HG03108 (cell line): Measurements from ENCODE around the gene ZBTB2.
"Not testable (repeated sequence)": the region's sequence is repeated elsewhere in the genome, so short reads cannot be mapped to it uniquely, and the experiment has no call there.

Experiments used
- ATAC-seq: cut with Tn5 transposase; IDR thresholded peaks from one replicate; pipeline ENCODE4 v1.9.1; 2021; ENCODE audit warnings: moderate library complexity; ENCODE audit not compliant: unreplicated experiment

Gene ZBTB2

DNA sequence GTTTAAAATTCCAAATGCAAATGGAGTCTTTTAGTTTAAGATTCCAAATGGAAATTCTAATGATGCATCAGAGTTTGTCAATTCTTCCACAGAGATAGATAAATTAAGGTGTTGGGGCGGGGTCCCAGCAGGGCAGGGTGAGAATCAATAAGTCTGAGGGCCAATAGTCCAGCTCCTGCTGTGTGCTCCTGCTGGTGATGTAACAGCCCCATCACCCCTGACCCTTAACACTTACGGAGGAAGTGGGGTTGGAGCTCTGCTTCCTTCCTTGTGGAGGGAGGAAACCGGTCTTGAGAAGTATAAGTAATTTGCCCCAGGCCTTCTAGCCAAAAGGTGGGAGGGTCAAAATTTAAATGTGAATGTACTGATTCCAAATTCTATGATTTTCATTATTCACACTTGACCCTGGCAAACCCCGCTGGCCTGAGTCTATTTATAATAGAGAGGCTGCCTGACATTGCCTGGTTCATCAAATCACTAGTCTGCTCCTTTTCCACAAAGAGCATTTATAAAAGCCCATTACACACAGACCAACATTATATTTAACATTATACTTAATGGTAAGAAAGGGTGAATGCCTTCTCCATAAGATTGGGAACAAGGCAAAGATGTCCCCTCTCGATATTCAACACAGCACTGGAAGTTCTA, 17.2 kb downstream of the ZBTB2 start:
- no peak for ATAC-seq

DNA sequence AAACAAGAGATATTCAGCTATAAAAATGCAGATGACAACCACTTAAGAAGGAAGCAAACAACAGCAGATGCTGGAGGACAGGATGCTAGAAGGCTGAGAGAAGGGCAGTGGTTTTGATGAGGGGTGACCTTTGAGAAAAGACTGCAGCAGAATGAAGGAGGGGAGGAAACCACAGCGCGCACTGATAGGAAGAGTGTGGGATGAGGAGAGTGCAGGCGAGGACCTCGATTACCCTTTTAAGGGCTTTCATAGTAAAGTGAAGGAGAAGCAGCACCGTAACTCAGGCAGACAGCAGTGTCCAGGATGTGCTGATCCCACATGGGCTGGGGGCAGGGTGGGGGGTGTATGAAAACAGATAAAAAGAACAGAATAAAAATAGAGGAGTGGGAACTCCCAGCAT, 19.2 kb downstream of the ZBTB2 start:
- ATAC-seq, result no peak

DNA sequence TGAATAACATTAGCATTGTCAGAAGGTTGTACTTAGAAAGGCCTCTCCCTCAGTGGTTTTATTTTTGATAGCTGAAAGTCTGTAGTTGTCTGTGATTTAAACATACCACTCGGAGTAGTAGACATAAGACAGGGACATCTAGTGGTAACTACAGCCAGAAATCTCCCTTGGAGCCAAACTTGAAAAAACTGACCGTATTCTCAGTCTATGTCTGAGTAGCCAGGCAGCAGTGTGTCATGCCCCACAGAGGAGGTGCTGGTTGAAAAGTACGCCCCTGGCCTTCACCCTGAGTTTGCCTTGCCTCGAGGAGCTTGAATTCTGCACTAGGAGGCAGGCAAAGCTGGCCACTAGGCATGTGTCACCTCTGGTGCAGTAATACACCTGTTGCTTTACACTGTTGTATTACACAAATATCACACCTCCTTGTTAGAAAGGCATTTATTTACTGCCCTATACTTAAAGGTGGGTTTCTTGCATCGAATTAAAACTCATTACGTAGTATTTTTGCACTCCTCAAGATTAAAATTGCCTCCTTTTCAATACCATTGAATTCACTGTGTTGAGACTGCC, 20.8 kb downstream of the ZBTB2 start:
- no peak for ATAC-seq

DNA sequence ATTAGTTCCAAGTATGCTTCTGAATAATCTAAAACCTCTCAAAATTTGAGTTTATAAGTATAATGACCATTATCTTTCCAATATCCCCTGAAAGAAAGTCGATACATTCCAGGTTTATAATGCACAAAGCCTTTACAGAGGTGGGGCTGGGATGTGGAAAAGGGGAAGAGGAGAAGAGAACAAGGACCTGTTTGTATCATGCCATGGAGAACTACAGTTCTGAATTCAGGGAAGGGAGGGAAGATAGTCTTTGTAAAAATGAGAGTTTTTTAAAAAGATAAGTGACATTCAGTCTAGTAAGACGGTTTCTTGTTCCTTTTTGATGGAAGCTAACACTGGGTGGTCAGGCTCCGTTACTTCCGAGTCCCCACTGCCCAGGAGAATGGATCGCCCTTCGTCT, 26.1 kb downstream of the ZBTB2 start:
- ATAC-seq, result no peak

DNA sequence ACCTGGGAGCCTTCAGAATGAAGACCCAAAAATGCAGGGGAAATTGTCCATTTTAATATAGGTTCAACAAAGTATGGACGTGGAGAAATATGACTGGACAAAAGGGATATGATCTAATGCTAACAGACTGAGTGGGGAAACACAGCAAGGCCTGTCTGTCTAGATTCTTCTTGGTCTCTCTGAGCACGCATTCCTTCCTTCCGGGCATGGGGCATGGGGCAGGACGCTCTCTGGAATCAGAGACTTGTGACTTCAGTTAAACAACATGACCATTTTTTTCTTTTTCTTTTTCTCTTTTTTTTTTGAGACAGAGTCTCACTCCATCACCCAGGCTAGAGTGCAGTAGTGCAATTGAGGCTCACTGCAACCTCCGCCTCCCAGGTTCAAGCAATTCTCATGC, 31.9 kb downstream of the ZBTB2 start:
- ATAC-seq, result no peak

DNA sequence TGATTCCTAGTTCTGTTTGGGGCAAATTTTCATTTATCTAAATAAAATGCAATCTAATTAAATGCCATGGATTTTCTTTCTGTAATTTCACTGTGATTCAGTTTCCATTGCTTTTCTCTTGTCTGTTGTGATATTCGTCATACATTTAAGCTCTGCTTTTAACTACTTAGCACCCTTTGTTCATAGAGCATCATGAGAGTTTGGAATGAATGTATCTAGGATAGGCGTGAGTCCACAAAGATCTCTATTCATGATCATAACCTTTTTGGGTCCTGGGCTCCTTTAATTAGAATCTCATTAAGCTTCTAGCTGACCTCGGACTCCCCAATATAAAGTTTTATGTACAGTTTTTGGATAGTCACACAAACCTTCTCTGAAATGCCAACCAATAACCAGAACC, 32.9 kb downstream of the ZBTB2 start:
- no peak for ATAC-seq

DNA sequence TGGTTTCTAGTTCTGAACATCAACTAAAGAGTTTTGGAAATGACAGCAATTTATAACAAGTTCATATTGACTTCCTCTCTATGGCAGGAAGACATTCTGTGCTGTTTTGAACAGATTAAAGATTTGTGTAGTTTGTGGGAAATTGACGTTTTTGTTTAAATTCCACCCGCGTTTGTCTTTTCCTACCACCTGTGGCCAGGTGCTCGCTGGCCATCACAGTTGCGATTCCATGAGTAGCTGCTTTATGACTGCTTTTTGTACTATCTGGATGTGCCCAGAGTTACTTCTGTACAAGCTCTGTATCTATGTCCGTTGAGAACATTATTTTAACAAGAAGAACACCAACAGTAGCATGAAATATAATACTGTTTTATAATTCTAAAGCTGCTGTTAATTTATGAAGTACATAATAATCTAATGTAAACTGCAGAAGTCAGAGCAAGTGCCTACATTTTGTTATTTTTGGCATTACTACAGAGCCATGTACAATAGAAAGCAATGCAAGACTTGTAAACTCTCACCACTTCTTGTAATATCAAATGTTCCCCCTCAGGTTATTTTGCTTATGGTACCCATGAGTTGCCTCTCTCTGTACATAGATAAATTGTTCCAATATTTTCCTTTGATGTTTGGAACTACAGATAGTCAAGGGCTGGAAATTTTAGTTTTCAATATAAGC, 33.5 kb downstream of the ZBTB2 start:
- no peak for ATAC-seq

DNA sequence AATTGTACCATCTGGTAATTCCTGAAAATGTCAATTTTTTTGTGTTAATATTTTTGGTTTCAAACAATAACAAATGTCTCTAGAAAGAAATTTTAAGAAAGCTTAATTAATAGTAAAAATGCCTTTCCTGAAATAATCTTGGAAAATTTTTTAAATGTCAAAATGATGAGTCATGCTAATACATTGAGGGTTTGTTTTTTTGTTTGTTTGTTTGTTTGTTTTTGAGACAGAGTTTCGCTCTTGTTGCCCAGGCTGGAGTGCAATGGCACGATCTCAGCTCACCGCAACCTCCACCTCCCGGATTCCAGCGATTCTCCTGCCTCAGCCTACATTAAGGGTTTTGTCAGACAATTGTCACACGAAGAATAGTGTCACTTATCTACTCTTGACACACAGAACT, 34.4 kb downstream of the ZBTB2 start:
- ATAC-seq, result not testable (repeated sequence)

DNA sequence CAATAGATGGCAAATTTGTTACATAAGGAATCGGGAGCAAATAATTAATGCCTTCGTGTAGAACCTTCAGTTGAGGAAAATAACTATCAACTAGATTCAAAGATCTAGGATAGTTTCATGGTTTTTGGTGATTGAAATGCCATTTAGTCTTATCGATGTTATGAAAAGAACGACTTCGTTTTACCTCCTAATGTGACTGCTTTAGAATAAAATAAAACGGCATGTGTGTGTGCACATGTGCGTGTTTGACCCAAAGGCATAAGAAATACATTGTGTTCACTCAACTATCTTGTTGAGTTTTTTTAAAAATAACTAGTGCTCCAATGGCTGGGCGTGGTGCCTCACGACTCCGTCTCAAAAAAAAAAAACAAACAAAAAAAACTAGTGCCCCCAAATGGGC, 37.6 kb downstream of the ZBTB2 start:
- ATAC-seq, result no peak

DNA sequence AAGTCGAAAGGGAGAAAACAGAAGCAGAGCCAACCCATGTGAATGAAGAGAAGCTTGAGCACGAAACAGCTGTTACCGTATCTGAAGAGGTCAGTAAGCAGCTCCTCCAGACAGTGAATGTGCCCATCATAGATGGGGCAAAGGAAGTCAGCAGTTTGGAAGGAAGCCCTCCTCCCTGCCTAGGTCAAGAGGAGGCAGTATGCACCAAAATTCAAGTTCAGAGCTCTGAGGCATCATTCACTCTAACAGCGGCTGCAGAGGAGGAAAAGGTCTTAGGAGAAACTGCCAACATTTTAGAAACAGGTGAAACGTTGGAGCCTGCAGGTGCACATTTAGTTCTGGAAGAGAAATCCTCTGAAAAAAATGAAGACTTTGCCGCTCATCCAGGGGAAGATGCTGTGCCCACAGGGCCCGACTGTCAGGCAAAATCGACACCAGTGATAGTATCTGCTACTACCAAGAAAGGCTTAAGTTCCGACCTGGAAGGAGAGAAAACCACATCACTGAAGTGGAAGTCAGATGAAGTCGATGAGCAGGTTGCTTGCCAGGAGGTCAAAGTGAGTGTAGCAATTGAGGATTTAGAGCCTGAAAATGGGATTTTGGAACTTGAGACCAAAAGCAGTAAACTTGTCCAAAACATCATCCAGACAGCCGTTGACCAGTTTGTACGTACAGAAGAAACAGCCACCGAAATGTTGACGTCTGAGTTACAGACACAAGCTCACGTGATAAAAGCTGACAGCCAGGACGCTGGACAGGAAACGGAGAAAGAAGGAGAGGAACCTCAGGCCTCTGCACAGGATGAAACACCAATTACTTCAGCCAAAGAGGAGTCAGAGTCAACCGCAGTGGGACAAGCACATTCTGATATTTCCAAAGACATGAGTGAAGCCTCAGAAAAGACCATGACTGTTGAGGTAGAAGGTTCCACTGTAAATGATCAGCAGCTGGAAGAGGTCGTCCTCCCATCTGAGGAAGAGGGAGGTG, 38.7 kb downstream of the ZBTB2 start:
- ATAC-seq, result no peak

DNA sequence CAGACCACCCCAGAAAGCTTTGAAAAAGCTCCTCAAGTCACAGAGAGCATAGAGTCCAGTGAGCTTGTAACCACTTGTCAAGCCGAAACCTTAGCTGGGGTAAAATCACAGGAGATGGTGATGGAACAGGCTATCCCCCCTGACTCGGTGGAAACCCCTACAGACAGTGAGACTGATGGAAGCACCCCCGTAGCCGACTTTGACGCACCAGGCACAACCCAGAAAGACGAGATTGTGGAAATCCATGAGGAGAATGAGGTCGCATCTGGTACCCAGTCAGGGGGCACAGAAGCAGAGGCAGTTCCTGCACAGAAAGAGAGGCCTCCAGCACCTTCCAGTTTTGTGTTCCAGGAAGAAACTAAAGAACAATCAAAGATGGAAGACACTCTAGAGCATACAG, 39.6 kb downstream of the ZBTB2 start:
- no peak for ATAC-seq

DNA sequence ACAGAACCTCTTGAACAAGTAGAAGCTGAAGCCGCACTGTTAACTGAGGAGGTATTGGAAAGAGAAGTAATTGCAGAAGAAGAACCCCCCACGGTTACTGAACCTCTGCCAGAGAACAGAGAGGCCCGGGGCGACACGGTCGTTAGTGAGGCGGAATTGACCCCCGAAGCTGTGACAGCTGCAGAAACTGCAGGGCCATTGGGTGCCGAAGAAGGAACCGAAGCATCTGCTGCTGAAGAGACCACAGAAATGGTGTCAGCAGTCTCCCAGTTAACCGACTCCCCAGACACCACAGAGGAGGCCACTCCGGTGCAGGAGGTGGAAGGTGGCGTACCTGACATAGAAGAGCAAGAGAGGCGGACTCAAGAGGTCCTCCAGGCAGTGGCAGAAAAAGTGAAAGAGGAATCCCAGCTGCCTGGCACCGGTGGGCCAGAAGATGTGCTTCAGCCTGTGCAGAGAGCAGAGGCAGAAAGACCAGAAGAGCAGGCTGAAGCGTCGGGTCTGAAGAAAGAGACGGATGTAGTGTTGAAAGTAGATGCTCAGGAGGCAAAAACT, 40.1 kb downstream of the ZBTB2 start:
- no peak for ATAC-seq

DNA sequence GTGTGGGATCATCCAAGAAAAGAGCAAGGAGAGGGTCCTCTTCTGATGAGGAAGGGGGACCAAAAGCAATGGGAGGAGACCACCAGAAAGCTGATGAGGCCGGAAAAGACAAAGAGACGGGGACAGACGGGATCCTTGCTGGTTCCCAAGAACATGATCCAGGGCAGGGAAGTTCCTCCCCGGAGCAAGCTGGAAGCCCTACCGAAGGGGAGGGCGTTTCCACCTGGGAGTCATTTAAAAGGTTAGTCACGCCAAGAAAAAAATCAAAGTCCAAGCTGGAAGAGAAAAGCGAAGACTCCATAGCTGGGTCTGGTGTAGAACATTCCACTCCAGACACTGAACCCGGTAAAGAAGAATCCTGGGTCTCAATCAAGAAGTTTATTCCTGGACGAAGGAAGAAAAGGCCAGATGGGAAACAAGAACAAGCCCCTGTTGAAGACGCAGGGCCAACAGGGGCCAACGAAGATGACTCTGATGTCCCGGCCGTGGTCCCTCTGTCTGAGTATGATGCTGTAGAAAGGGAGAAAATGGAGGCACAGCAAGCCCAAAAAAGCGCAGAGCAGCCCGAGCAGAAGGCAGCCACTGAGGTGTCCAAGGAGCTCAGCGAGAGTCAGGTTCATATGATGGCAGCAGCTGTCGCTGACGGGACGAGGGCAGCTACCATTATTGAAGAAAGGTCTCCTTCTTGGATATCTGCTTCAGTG, 40.8 kb downstream of the ZBTB2 start:
- ATAC-seq, result no peak

DNA sequence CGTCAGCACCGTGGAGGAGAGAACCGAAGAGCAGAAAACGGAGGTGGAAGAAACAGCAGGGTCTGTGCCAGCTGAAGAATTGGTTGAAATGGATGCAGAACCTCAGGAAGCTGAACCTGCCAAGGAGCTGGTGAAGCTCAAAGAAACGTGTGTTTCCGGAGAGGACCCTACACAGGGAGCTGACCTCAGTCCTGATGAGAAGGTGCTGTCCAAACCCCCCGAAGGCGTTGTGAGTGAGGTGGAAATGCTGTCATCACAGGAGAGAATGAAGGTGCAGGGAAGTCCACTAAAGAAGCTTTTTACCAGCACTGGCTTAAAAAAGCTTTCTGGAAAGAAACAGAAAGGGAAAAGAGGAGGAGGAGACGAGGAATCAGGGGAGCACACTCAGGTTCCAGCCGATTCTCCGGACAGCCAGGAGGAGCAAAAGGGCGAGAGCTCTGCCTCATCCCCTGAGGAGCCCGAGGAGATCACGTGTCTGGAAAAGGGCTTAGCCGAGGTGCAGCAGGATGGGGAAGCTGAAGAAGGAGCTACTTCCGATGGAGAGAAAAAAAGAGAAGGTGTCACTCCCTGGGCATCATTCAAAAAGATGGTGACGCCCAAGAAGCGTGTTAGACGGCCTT, 41.6 kb downstream of the ZBTB2 start:
- no peak for ATAC-seq

DNA sequence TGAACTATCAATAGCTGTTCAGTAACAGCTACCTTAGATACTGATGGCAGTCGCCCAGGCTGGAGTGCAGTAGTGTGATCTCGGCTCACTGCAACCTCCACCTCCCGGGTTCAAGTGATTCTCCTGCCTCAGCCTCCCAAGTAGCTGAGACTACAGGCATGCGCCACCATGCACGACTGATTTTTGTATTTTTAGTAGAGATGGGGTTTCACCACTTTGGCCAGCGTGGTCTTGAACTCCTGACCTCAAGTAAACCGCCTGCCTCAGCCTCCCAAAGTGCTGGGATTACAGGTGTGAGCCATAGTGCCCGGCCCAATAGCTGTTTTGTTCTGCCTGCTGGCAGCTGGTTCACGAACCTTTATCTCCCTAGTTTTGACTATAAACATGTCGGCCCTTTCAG, 48.6 kb downstream of the ZBTB2 start:
- not testable (repeated sequence) for ATAC-seq

DNA sequence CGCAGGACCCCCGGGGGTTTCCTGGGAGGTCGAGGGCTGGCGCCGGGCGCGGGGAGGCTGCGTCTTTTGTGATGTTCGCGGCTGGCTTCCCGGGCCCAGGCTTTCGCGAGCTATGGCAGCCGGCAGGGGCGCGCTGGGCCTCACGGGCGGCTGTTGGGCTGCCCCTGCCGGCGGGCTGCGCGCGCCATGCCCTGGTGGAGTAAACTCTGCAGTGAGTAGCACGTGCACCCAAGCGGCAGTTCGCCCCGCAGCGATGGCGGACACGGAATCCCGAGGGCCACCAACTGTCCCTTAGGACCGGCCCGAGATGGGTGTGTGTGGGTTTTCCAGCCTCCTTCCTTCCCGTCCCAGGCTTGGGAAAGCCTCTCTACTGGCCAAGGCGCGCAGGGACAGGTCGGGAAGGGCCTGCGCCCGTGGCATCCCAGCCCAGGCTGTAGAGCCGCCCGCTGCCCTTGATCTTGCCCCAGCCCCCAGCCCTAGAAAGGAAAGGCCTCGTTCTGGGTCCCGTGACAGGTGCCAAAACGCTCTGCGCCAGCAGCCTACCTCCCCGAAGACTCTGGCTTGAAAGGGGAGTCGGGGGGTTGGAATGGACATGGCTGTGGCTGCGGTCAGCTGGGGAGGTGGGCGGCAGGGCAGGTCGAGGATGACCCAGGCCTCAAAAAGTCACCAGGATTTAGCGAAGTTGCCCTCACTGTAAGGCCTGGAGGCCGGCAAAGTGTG, 49.7 kb downstream of the ZBTB2 start:
- no peak for ATAC-seq

DNA sequence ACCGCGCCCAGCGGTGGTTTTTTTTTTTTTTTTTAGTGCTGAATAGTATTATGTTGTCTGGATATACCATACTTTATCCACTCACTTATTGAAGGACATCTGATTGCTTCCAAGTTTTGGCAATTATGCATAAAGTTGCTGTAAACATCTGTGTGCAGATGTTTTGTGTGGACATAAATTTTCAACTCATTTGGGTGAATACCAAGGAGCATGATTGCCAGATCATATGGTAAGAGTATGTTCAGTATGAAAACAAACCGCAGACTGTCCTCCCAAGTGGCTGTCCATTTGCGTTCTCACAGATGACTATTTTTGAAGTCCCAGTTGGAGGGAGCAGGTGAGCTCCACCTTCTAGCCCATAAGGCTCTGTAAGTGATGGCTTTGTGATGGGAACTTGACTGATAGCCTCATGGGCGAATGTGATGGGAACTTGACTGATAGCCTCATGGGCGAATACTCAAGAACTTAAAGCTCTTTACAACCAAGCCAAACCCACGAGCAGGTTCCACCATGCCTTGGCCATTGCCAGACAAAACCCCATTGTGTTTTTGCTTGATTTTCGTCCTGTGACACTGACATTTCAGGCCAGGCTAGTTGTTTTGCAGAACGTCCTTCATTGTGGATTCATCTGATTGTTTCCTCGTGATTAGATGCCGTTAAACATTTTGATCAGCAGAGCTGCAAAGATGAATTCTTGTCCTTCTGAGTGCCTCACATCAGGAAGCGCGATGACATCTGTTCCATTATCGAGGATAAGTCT, 51.0 kb downstream of the ZBTB2 start:
- no peak for ATAC-seq

DNA sequence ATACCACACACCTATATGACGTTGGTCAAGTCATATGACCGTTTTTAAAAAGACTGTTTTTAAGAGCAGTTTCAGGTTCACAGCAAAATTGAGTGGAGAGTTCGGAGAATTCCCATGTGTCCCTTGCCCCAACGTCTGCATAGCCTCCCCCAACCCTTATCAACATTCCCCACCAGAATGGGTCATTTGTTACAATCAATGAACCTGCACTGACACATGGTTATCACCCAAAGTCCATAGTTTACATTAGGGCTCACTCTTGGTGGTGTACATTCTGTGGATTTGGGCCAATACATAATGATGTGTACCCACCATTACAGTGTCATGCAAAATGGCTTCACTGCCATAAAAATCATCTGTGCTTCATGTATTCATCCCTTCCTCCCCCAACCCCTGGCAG, 52.0 kb downstream of the ZBTB2 start:
- ATAC-seq, result no peak
